HG02981 (cell line): ENCODE data around the gene PDE6A.
"Not testable (repeated sequence)": the region's sequence is repeated elsewhere in the genome, so short reads cannot be mapped to it uniquely, and the experiment has no call there.

Experiments
- ATAC-seq: cut with Tn5 transposase; IDR thresholded peaks from one replicate; pipeline ENCODE4 v1.9.1; 2021; ENCODE audit warnings: mild to moderate bottlenecking, moderate library complexity; ENCODE audit not compliant: unreplicated experiment

Gene PDE6A

GRCh38 chr5:149898811-149899210 is 45.8 kb downstream of the PDE6A start:
- ATAC-seq = no peak

GRCh38 chr5:149895416-149896345 is 48.9 kb downstream of the PDE6A start:
- ATAC-seq = no peak

- ATAC-seq = no peak
These were observed 50.4 kb downstream of the PDE6A start for GRCh38 chr5:149894237-149894636.

- no peak for ATAC-seq
These were observed 51.1 kb downstream of the PDE6A start for GRCh38 chr5:149893403-149893931.

GRCh38 chr5:149892594-149892993 is 52.0 kb downstream of the PDE6A start:
- no peak for ATAC-seq

- ATAC-seq = no peak
These were observed 56.3 kb downstream of the PDE6A start for GRCh38 chr5:149888280-149888679.

GRCh38 chr5:149887622-149888183 is 56.9 kb downstream of the PDE6A start:
- no peak for ATAC-seq

- no peak for ATAC-seq
These were observed 57.7 kb downstream of the PDE6A start for GRCh38 chr5:149886692-149887470.

GRCh38 chr5:149886060-149886459 is 58.5 kb downstream of the PDE6A start:
- ATAC-seq = no peak

GRCh38 chr5:149885513-149885912 is 59.1 kb downstream of the PDE6A start:
- ATAC-seq = no peak

GRCh38 chr5:149883550-149883949 is 61.0 kb downstream of the PDE6A start:
- ATAC-seq = no peak

- not testable (repeated sequence) for ATAC-seq
These were observed 62.0 kb downstream of the PDE6A start for GRCh38 chr5:149882633-149883032.

- ATAC-seq = no peak
These were observed 62.7 kb downstream of the PDE6A start for GRCh38 chr5:149881874-149882273.

- no peak for ATAC-seq
These were observed 63.4 kb downstream of the PDE6A start for GRCh38 chr5:149881069-149881622.

- ATAC-seq = not testable (repeated sequence)
These were observed 65.0 kb downstream of the PDE6A start for GRCh38 chr5:149879593-149879992.

- no peak for ATAC-seq
These were observed 66.2 kb downstream of the PDE6A start for GRCh38 chr5:149878371-149878770.

- no peak for ATAC-seq
These were observed 70.7 kb downstream of the PDE6A start for GRCh38 chr5:149873896-149874295.

- ATAC-seq = no peak
These were observed 72.1 kb downstream of the PDE6A start for GRCh38 chr5:149872351-149873040.

- ATAC-seq = no peak
These were observed 73.1 kb downstream of the PDE6A start for GRCh38 chr5:149871471-149871870.

GRCh38 chr5:149870697-149871096 is 73.9 kb downstream of the PDE6A start:
- ATAC-seq = no peak
